Activated naive CD4-positive, alpha-beta T cell treated with anti-CD3 and anti-CD28 coated beads, Interleukin-2, amount 10 ng/mL, durations not matched to agents 7 days and 5 days (primary cell): ENCODE measurements around the gene RHOF.

ENCODE experiments used
- CTCF ChIA-PET: fragments of 350-600 bp; sonication (Branson Sonifier 250); formaldehyde crosslinking; loops from one replicate; lab custom pipeline; 2021; ENCODE audit warnings: antibody characterized with exemption; lab: Charles Lee
- DNase-seq: peaks from one replicate; pipeline ENCODE4 v3.0.0-alpha.2; 2020
- H3K27ac Mint-ChIP-seq: one replicate; pipeline ENCODE4 v1.8.0; 2021; ENCODE audit warnings: mild to moderate bottlenecking, moderate library complexity, mixed read lengths
- H3K27me3 Mint-ChIP-seq: one replicate; pipeline ENCODE4 v1.8.0; 2021; ENCODE audit warnings: mild to moderate bottlenecking, mixed read lengths
- H3K36me3 Mint-ChIP-seq: one replicate; pipeline ENCODE4 v1.8.0; 2021; ENCODE audit warnings: mixed read lengths
- H3K4me1 Mint-ChIP-seq: one replicate; pipeline ENCODE4 v1.8.0; 2021; ENCODE audit warnings: mixed read lengths
- H3K4me3 Mint-ChIP-seq: one replicate; pipeline ENCODE4 v1.8.0; 2021; ENCODE audit warnings: mild to moderate bottlenecking, moderate library complexity, mixed read lengths
- H3K9me3 Mint-ChIP-seq: one replicate; pipeline ENCODE4 v1.8.0; 2021; ENCODE audit warnings: mixed read lengths

Gene RHOF

GRCh38 chr12:121733849-121734248 lies 59.6 kb downstream of the RHOF start:
- H3K9me3 Mint-ChIP-seq = no peaks in the 10 kb centered on the region
- no peak overlapping the region for H3K4me3 Mint-ChIP-seq
- CTCF ChIA-PET = no interaction called here
- no peaks in the 10 kb centered on the region for H3K27me3 Mint-ChIP-seq
- no peaks in the 10 kb centered on the region for H3K36me3 Mint-ChIP-seq
- H3K27ac Mint-ChIP-seq = no peak overlapping the region
- DNase-seq = no peak
- no peaks in the 10 kb centered on the region for H3K4me1 Mint-ChIP-seq

- Mint-ChIP-seq H3K27ac (no peak overlapping the region), H3K4me3 (no peak overlapping the region), H3K9me3 (no peaks in the 10 kb centered on the region), H3K27me3 (no peaks in the 10 kb centered on the region), H3K36me3 (no peaks in the 10 kb centered on the region), H3K4me1 (no peaks in the 10 kb centered on the region)
- no peak for DNase-seq
- CTCF ChIA-PET = no interaction called here
Measured at GRCh38 chr12:121731473-121731872, 62.0 kb downstream of the RHOF start.

- no peak for DNase-seq
- Mint-ChIP-seq H3K9me3 (no peaks in the 10 kb centered on the region), H3K4me1 (no peaks in the 10 kb centered on the region), H3K27ac (no peak overlapping the region), H3K27me3 (no peaks in the 10 kb centered on the region), H3K36me3 (peaks cover 4% of the 10 kb centered on the region), H3K4me3 (no peak overlapping the region)
- CTCF ChIA-PET = interaction anchor here (0.9 to 1.0 kb wide), 2 partner anchors 11 to 65 kb away, joined by 3 read pairs; no protein-coding TSS in a partner anchor
Measured at GRCh38 chr12:121729021-121729420, 64.5 kb downstream of the RHOF start.
